Liver (tissue), 9 donors: ENCODE measurements around the gene DNAJC15. TPM values are rescaled to one million over a fixed set of nuclear protein-coding genes. Genes with fewer than 3 reads are reported as not detected.

Experiments
- DNase-seq: peaks from one replicate; pipeline ENCODE4 v3.0.0-alpha.2; 2017; ENCODE audit warnings: low spot score
- H3K27ac ChIP-seq, 2 donors: one replicate each; pipeline ENCODE4 v1.7.0; 2013; ENCODE audit warnings: inconsistent platforms in 2 of 2, low read length in 2 of 2, control low read depth in 1 of 2, low read depth in 1 of 2, mild to moderate bottlenecking in 1 of 2
- H3K27me3 ChIP-seq, 4 donors: one replicate each; pipeline versions ENCODE4 v1.6.1 to v1.7.0; 2013; ENCODE audit warnings: low read length in 3 of 4, inconsistent platforms in 1 of 4, mild to moderate bottlenecking in 1 of 4, moderate library complexity in 1 of 4; ENCODE audit not compliant: control insufficient read depth in 4 of 4, insufficient read depth in 4 of 4
- H3K36me3 ChIP-seq, 4 donors: one replicate each; pipeline versions ENCODE4 v1.6.1 to v1.7.0; 2013; ENCODE audit warnings: low read length in 3 of 4, mild to moderate bottlenecking in 3 of 4, low read depth in 1 of 4, moderate library complexity in 1 of 4; ENCODE audit not compliant: control insufficient read depth in 4 of 4, insufficient read depth in 3 of 4
- H3K4me1 ChIP-seq, 4 donors: one replicate each; pipeline versions ENCODE4 v1.6.1 to v1.7.0; 2013; ENCODE audit warnings: low read length in 3 of 4, mild to moderate bottlenecking in 3 of 4, moderate library complexity in 1 of 4; ENCODE audit not compliant: control insufficient read depth in 4 of 4, insufficient read depth in 4 of 4
- H3K4me3 ChIP-seq, 3 donors: one replicate each; pipeline versions ENCODE4 v1.6.1 to v1.7.0; 2013; ENCODE audit warnings: low read length in 3 of 3, control low read depth in 1 of 3, low read depth in 1 of 3, mild to moderate bottlenecking in 1 of 3
- H3K9ac ChIP-seq, 2 donors: one replicate each; pipeline ENCODE4 v1.7.0; 2013; ENCODE audit warnings: low read length in 2 of 2, mild to moderate bottlenecking in 2 of 2, moderate library complexity in 2 of 2, control low read depth in 1 of 2, low read depth in 1 of 2
- H3K9me3 ChIP-seq, 4 donors: one replicate each; pipeline versions ENCODE4 v1.6.1 to v1.7.0; 2013; ENCODE audit warnings: low read length in 3 of 4; ENCODE audit not compliant: control insufficient read depth in 4 of 4
- ATF3 ChIP-seq: IDR thresholded peaks from 2 replicates; pipeline ENCODE4 v1.6.1; 2016; ENCODE audit warnings: antibody characterized with exemption
- CTCF ChIP-seq: fragments of 150-350 bp; IDR thresholded peaks from 2 replicates; pipeline ENCODE4 v1.5.1; 2017; ENCODE audit warnings: improper control_type of control experiment, low read depth, low read length; ENCODE audit not compliant: missing input control
- EGR1 ChIP-seq, 2 donors: IDR thresholded peaks; 2 replicates each; pipeline ENCODE4 v1.6.1; 2016 to 2018; ENCODE audit warnings: antibody characterized with exemption in 2 of 2, low read depth in 2 of 2
- FOXA1 ChIP-seq: IDR thresholded peaks from 2 replicates; pipeline ENCODE4 v1.6.1; 2016; ENCODE audit warnings: antibody characterized with exemption
- FOXA2 ChIP-seq: IDR thresholded peaks from 2 replicates; pipeline ENCODE4 v1.6.1; 2016; ENCODE audit warnings: antibody characterized with exemption
- GABPA ChIP-seq, 2 donors: IDR thresholded peaks in 1 of 2; conservative IDR thresholded peaks in 1 of 2; 2 replicates each; pipeline ENCODE4 v1.6.1; 2016; ENCODE audit warnings: antibody characterized with exemption in 2 of 2, mild to moderate bottlenecking in 1 of 2, moderate library complexity in 1 of 2
- HNF4A ChIP-seq, 2 donors: conservative IDR thresholded peaks; 2 replicates each; pipeline ENCODE4 v1.6.1; 2016; ENCODE audit warnings: antibody characterized with exemption in 2 of 2, mild to moderate bottlenecking in 2 of 2
- HNF4G ChIP-seq: IDR thresholded peaks from 2 replicates; pipeline ENCODE4 v1.6.1; 2016; ENCODE audit warnings: antibody characterized with exemption
- JUND ChIP-seq, 2 donors: IDR thresholded peaks; 2 replicates each; pipeline ENCODE4 v1.6.1; 2016; ENCODE audit warnings: antibody characterized with exemption in 2 of 2
- MAX ChIP-seq: IDR thresholded peaks from 2 replicates; pipeline ENCODE4 v1.6.1; 2016; ENCODE audit warnings: antibody characterized with exemption
- NR2F2 ChIP-seq: IDR thresholded peaks from 2 replicates; pipeline ENCODE4 v1.6.1; 2016; ENCODE audit warnings: antibody characterized with exemption
- RAD21 ChIP-seq, 2 donors: IDR thresholded peaks; 2 replicates each; pipeline ENCODE4 v1.6.1; 2016; ENCODE audit warnings: antibody characterized with exemption in 2 of 2, mild to moderate bottlenecking in 2 of 2
- REST ChIP-seq: IDR thresholded peaks from 2 replicates; pipeline ENCODE4 v1.6.1; 2016; ENCODE audit warnings: antibody characterized with exemption, mild to moderate bottlenecking
- RXRA ChIP-seq, 2 donors: IDR thresholded peaks; 2 replicates each; pipeline ENCODE4 v1.6.1; 2017 to 2018; ENCODE audit warnings: antibody characterized with exemption in 2 of 2, mild to moderate bottlenecking in 1 of 2
- SP1 ChIP-seq: IDR thresholded peaks from 2 replicates; pipeline ENCODE4 v1.6.1; 2018; ENCODE audit warnings: antibody characterized with exemption, mild to moderate bottlenecking
- TAF1 ChIP-seq: conservative IDR thresholded peaks from 2 replicates; pipeline ENCODE4 v1.6.1; 2016; ENCODE audit warnings: antibody characterized with exemption, mild to moderate bottlenecking
- YY1 ChIP-seq: IDR thresholded peaks from 2 replicates; pipeline ENCODE4 v1.6.1; 2016; ENCODE audit warnings: antibody characterized with exemption, mild to moderate bottlenecking
- ZBTB33 ChIP-seq: IDR thresholded peaks from 2 replicates; pipeline ENCODE4 v1.6.1; 2016; ENCODE audit warnings: antibody characterized with exemption
- WGBS: extraction: QIAGEN DNeasy Blood & Tissue Kit; methylation state at CpG from one replicate; pipeline ENCODE4 v1.1.7; 2013; 5-methylcytosine and 5-hydroxymethylcytosine counted together
- polyA plus RNA-seq, 2 donors: library from polyadenylated mRNA; stranded (reverse) in 1 of 2; unstranded in 1 of 2; fragments of 200-250 nt in 1 of 2; fragments of >200 nt in 1 of 2; fragmentation: Nextera tagmentation in 1 of 2; extraction: Ambion mirVana in 1 of 2; gene quantifications; one replicate each; pipeline versions ENCODE4 v1.2.1 to v1.2.3, GENCODE V29; 2013 to 2015
- total RNA-seq, 2 donors: library from RNA; depleted of rRNA; stranded (reverse); fragments of >200 nt; gene quantifications; one replicate each; pipeline ENCODE4 v1.2.3, GENCODE V29; 2014
- donor health status: healthy.
- donor health status: healthy.
- donor health status: healthy.
- donor health status: healthy.
- donor health status: healthy.

DNAJC15 gene
- total and polyA plus RNA-seq, 4 donors: 5.8 to 55.4 (median 14.0) TPM

GRCh38 chr13:43145534-43146196 lies 122.3 kb downstream of the DNAJC15 start:
- Histone ChIP-seq H3K27me3 (peaks cover 0 to 5% (median 0%) of the 10 kb centered on the region in 4 donors), H3K4me3 (no peak overlapping the region), H3K4me1 (no peaks in the 10 kb centered on the region), H3K36me3 (no peaks in the 10 kb centered on the region), H3K9me3 (no peaks in the 10 kb centered on the region), H3K9ac (no peak overlapping the region), H3K27ac (no peak overlapping the region)
- WGBS: 63% methylated on average over 8 of the region's 8 CpGs
- DNase-seq: no peak
- no peak for TF ChIP-seq REST
- no peak for TF ChIP-seq NR2F2
- no peak for TF ChIP-seq HNF4A (conservative IDR thresholded peaks at IDR 0.05)
- TF ChIP-seq TAF1: no peak
- no peak for TF ChIP-seq CTCF
- no peak for TF ChIP-seq EGR1 (IDR thresholded peaks at IDR 0.05; ENCODE audit: low read depth in 2 of 2)
- no peak for TF ChIP-seq RAD21 (IDR thresholded peaks at IDR 0.05)
- TF ChIP-seq ATF3: no peak
- no peak for TF ChIP-seq ZBTB33
- TF ChIP-seq JUND (IDR thresholded peaks at IDR 0.05): no peak
- no peak for TF ChIP-seq HNF4G
- TF ChIP-seq RXRA (IDR thresholded peaks at IDR 0.05): no peak
- no peak for TF ChIP-seq YY1
- no peak for TF ChIP-seq MAX
- TF ChIP-seq SP1: no peak
- TF ChIP-seq FOXA2: no peak
- no peak for TF ChIP-seq FOXA1
- TF ChIP-seq GABPA (IDR thresholded peaks at IDR 0.05 in 1 of 2, conservative IDR thresholded peaks at IDR 0.05 in 1 of 2): no peak
